Lower leg skin (tissue), 4 donors: Measurements from ENCODE around the gene RPRD1B. TPM values are rescaled to one million over a fixed set of nuclear protein-coding genes. Genes with fewer than 3 reads are reported as not detected.
A peak's percentile ranks its signal among the peaks of the same experiment; 100 is the strongest.

ENCODE experiments used
- DNase-seq, 2 donors: peaks; one replicate each; pipeline ENCODE4 v3.0.0-alpha.2; 2019; ENCODE audit warnings: low spot score in 2 of 2
- H3K4me3 ChIP-seq: fragments of 200-600 bp; sonication (generic); 2 replicates; pipeline ENCODE4 v1.5.1; 2017; ENCODE audit warnings: mild to moderate bottlenecking, low read depth; ENCODE audit not compliant: poor library complexity, severe bottlenecking
- POLR2A ChIP-seq, 2 donors: fragments of 450-650 bp; IDR thresholded peaks; one replicate each; pipeline ENCODE4 v1.6.1; 2016 to 2017; ENCODE audit warnings: antibody characterized with exemption in 2 of 2, mild to moderate bottlenecking in 1 of 2, moderate library complexity in 1 of 2
- WGBS, 2 donors: methylation state at CpG; one replicate each; pipeline ENCODE4 v1.1.5; 2018; 5-methylcytosine and 5-hydroxymethylcytosine counted together
- intact Hi-C: fragments of 100-400 bp; cut with DNase I; formaldehyde crosslinking; loops from one replicate; pipeline ENCODE4 v1.15.0; 2023; ENCODE audit warnings: low total_unique reads
- total RNA-seq, 4 donors: library from RNA; depleted of rRNA; stranded (reverse); fragments of >200 nt; gene quantifications; one replicate each; pipeline ENCODE4 v1.1.0, GENCODE V29; 2016
- TF ChIP-seq, protein P1 (sequence below), 3 donors: fragments of 450-650 bp; IDR thresholded peaks; one replicate each; pipeline ENCODE4 v1.5.1; 2016; ENCODE audit warnings: antibody characterized with exemption in 3 of 3, mild to moderate bottlenecking in 3 of 3, moderate library complexity in 2 of 3

The RPRD1B gene
- total RNA-seq, 4 donors from 2014 or later: 16.3 to 37.5 (median 22.9) TPM

DNA sequence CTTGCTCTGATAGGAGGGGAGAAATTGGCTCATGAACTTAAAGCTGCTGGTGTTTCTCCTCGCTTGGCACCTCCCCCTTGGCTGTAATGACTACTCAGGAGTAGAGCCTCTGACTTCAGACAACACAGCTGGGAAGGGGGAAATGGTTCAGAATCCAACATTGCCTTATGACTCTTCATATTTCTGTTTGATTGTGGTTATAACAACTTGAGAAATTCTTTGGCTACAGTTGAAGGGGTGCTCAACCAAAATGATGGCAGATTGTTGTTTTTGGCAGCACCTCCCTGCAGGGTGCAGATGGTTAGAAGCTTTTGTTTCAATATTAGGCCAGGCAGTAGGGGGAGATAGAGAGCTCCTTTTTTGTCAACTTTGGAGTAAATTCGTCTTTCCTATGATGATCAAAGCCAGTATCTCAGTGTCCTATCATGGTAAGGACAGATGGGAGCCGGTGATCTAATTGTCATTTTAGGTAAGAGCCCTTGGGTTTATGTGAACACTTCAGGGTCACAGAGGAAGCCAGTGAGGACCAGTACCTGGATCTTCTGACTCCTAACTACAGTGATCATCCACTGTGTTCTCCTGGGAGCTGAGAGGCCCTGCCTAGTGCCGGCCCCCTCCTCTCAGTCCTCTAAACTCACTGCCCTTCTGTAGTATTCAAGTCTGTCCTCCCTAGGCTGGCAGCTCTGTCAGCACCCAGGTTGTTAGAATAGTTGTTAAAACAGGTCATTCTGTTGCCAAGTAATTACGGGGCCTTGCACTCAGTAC lies 39.9 kb downstream of the RPRD1B start:
- no peak overlapping the region for H3K4me3 ChIP-seq
- peak in 1 of 2 donors; percentile 39 for DNase-seq
- TF ChIP-seq, protein P1, sequence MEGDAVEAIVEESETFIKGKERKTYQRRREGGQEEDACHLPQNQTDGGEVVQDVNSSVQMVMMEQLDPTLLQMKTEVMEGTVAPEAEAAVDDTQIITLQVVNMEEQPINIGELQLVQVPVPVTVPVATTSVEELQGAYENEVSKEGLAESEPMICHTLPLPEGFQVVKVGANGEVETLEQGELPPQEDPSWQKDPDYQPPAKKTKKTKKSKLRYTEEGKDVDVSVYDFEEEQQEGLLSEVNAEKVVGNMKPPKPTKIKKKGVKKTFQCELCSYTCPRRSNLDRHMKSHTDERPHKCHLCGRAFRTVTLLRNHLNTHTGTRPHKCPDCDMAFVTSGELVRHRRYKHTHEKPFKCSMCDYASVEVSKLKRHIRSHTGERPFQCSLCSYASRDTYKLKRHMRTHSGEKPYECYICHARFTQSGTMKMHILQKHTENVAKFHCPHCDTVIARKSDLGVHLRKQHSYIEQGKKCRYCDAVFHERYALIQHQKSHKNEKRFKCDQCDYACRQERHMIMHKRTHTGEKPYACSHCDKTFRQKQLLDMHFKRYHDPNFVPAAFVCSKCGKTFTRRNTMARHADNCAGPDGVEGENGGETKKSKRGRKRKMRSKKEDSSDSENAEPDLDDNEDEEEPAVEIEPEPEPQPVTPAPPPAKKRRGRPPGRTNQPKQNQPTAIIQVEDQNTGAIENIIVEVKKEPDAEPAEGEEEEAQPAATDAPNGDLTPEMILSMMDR (IDR thresholded peaks at IDR 0.05): no peak
- intact Hi-C loops: no loop called here
- 46 to 49% methylated on average over 5 of the region's 5 CpGs for WGBS, 2 donors

DNA sequence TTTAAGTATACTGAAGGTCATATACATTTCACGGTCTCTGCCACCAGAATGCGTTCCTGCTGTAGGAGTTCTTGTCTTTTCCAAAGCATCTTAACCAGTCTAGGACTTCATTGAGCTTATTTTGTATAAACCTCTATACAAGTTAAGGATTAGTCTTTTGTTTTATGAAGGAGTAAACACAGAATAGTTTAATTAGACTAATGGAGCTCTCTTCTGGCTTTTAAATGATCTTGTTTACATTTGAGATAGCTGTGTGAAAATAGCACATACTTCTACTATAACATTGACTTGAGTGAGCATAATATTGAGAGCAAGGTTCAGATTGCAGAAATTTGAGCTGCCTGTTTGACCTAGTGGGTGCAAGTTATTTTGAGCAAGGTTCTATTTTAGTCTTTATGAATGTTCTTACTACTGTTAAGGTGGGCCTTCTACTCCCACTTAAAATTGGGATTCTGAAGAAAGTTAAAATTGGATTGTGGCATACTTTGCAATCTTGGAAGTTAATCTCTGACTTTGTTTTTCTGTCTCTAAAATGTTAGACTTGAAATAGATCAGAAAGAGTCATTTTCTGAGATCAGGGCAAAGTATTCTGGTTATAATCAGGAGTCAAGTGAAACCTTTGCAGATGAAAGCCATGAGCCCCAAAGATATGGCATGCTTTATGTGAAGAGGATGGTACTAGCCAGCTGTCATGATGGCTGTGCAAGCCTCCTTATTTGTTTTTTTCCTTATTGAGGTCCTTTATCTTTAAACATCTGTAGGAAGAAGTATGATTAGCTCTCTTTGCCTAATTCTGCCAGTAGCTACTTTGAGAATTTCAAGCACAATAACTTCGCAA lies 41.8 kb downstream of the RPRD1B start:
- H3K4me3 ChIP-seq: no peak overlapping the region
- intact Hi-C loops: loop anchor here (5.0 kb wide), 1 partner anchor 1137 kb away; no protein-coding TSS in a partner anchor
- no peak for DNase-seq
- WGBS, 2 donors: 98% methylated on average over 3 of the region's 3 CpGs
- TF ChIP-seq, protein P1 (IDR thresholded peaks at IDR 0.05): no peak
- no peak for TF ChIP-seq POLR2A (IDR thresholded peaks at IDR 0.05)

DNA sequence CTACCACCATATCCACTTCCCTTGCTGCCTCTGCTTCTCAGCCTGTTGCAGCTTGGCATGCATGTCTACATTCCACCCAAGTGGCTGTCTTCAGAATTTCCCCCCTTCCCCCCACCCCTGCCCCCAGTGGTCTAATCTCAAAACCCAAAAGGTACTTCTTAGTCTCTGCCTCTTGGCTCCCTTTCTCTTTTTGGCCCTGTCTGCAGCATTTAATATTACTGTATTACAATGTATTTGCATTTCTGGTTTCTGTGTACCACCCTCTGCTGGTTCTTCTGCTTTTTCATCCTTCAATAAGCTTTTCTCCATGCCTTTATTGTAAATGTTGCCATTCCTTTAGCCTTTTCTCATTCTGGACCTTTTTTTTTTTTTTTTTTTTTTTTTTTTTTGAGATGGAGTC lies 43.0 kb downstream of the RPRD1B start:
- no peak for TF ChIP-seq POLR2A (IDR thresholded peaks at IDR 0.05)
- TF ChIP-seq, protein P1 (IDR thresholded peaks at IDR 0.05): no peak
- no peak for DNase-seq
- H3K4me3 ChIP-seq: no peak overlapping the region
- intact Hi-C loops: loop anchor here (5.0 kb wide), 1 partner anchor 1136 kb away; no protein-coding TSS in a partner anchor

DNA sequence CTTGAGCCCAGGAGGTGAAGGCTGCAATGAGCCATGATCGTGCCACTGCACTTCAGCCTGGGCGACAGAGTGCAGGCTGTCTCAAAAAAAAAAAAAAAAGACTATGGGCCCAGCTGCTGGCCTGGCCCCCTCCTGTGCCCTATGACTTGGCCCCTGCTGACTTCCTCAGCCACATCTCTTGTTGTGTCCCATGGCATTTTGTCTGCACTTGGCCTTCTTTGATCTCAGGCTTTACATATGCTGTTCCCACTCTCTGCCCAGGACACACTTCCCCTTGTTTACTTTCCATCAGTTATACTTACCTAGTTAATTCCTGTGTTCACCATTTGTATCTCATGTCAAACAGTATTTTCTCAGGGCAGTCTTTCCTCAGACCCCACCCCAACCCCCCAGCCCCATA lies 44.5 kb downstream of the RPRD1B start:
- intact Hi-C loops: loop anchor here (5.0 kb wide), 1 partner anchor 1134 kb away; no protein-coding TSS in a partner anchor
- no peak for DNase-seq
- TF ChIP-seq, protein P1 (IDR thresholded peaks at IDR 0.05): no peak
- TF ChIP-seq POLR2A (IDR thresholded peaks at IDR 0.05): no peak
- no peak overlapping the region for H3K4me3 ChIP-seq
- WGBS, 2 donors: 96 to 100% methylated on average over 2 of the region's 2 CpGs

DNA sequence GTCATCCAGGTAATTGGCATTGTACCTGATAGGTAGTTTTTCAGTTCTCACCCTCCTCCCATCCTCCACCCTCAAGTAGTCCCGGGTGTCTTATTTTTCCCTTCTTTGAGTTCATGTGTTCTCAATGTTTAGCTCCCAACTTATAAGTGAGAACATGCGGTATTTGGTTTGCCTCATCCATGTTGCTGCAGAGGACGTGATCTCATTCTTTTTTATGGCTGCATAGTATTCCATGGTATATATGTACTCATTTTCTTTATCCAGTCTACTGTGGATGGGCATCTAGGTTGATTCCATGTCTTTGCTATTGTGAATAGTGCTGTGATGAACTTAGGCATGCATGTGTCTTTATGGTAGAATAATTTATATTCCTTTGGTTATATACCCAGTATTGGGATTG lies 45.8 kb downstream of the RPRD1B start:
- intact Hi-C loops: loop anchor here (5.0 kb wide), 1 partner anchor 1133 kb away; no protein-coding TSS in a partner anchor
- no peak for TF ChIP-seq POLR2A (IDR thresholded peaks at IDR 0.05)
- TF ChIP-seq, protein P1 (IDR thresholded peaks at IDR 0.05): no peak
- DNase-seq: no peak
- no peak overlapping the region for H3K4me3 ChIP-seq
- 91 to 98% methylated on average over 3 of the region's 3 CpGs for WGBS, 2 donors
